NCI-H128 (cell line): Measurements from ENCODE around the gene CLBA1.

Source experiments
- DNase-seq: peaks from one replicate; lab custom pipeline; 2025; ENCODE audit not compliant: unreplicated experiment; lab: John Stamatoyannopoulos, UW

CLBA1 gene

GRCh38 chr14:104968541-104969401 lies 16.8 kb upstream of the CLBA1 start:
- no peak for DNase-seq

DNA sequence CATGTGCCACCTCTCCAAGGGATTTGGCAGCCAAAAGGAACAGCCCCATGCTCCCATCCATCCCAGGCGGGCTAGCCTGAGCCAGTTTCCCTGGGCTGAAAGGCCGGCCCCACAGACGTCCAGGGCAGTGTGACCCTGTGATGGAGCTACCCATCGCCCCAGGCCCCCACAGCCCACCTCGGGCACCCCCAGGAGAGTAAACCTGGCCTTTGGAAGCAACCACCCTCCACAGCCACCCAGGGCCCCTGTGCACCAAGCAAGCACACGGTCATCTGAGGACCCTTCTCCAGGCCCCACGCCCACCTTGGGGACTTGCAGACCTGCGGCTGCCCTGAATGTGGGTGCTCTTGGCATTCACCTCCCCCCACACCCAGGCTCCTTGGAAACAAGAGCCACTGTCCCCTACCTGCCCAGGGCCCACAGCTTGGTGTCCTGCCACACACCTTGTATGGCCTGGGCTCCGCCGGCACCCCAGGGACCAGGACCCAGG lies 15.8 kb upstream of the CLBA1 start:
- no peak for DNase-seq

GRCh38 chr14:104970231-104971068 lies 15.1 kb upstream of the CLBA1 start:
- no peak for DNase-seq

GRCh38 chr14:104971447-104972240 lies 13.9 kb upstream of the CLBA1 start:
- no peak for DNase-seq

- DNase-seq, result peak; percentile 22
Measured at GRCh38 chr14:104972301-104973134, 13.1 kb upstream of the CLBA1 start.

DNA sequence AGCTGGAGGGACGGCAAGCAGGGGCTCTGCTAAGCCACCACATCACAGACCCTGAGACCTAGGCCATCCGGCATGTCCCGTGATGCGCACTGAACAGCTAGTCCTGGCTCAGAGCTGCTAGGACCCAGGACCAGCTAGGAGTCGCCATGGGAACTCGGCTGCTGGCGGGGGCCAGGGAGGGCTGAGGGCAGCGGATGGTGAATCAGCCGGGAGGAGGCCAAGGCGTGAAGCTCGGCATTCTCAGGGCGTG lies 12.5 kb upstream of the CLBA1 start:
- no peak for DNase-seq

DNA sequence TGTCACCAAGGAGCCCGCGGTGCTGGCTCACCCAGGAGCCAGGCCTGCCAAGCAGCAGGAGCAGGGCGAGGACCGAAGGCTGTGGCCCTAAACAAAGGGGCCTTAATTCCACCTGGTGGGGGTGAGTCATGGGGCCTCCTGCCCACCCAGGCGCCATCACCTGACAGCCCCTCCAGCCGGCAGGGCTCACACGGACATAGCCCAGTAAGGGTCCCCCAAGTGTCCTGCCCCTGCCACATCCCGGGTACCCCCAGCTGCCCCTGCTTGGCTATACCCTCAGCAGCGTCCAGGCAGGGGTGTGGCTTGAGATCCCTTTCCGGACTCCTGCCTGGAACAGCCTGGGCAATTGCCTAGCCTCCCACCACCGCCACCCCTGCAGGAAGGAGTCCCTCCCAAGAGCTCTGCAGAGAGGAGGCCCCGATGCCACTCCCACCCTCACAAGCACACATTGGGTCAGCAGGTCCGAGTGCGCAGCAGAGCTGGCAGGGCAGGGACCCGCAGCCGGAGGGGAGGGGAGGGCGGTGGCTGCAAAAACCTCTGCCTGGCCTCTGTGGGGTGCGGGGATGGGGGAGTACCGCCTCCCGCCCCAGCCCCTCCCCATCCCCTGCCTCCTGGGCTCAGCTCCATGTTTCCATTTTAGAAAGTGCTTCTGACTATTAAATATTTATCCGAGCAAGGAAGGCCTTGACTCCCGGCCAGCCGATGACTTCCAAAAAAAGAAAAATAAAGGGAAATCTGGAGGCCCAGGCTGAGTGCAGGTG lies 12.0 kb upstream of the CLBA1 start:
- DNase-seq, result no peak

DNA sequence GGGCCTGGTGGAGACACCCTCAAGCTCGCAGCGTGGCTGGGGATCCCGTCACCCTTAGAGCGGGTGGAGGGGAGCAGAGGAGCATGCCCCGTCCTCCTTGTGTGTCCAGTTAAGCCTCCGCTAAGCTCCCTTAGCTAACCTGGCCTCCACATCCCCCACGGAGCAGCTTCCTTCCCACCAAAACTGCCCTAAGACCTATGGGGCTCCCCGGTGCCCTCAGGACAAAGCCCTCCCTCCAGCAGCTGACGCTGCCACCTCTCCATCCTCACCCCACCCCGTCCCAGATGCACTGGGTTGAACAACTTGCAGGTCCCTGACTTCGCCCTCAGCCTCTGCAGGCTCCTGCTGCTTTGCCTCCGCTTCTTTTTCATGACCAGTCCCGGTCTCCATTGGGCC lies 11.4 kb upstream of the CLBA1 start:
- no peak for DNase-seq

GRCh38 chr14:104974665-104975390 lies 10.8 kb upstream of the CLBA1 start:
- DNase-seq, result no peak

GRCh38 chr14:104975481-104976197 lies 9.9 kb upstream of the CLBA1 start:
- DNase-seq, result no peak

DNA sequence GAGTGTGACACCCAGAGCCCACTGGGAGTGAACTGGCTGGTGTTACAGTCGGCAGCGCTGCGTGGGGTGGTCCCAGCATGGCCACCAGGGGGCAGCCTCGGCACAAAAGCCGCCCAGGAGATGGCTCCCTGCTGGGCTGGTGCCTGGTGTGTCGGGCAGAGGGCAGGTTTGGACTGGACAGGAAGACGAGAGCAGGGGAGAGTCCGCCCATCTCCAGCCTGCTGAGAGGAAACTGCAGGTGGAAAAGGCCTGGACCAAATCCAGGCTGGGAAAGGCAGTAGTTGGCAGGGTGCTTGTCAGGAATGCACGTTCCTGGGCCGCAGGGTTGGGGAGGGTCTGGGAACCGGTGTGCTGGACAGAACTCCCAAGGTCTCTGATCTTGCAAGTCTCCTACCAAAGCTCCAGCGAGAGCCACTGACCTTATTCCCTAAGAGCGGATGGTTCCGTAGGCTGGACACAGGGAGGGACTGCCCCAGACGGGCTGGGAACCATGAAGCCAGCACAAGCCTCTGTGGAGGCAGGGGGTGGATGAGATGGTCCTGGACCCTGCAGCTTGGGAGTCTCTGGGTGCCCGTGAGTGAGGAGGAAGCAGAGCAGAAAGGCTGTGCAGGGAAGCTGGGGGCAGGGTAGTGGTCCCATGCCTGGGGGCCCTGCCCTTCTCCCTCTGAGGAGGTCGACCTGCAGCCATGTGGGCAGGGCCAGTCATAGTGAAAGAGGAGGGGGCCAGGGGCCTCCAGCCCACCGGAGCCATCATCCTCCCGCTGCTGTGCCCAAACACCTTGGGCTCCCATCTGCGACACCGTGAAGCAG lies 9.2 kb upstream of the CLBA1 start:
- DNase-seq, result no peak

DNA sequence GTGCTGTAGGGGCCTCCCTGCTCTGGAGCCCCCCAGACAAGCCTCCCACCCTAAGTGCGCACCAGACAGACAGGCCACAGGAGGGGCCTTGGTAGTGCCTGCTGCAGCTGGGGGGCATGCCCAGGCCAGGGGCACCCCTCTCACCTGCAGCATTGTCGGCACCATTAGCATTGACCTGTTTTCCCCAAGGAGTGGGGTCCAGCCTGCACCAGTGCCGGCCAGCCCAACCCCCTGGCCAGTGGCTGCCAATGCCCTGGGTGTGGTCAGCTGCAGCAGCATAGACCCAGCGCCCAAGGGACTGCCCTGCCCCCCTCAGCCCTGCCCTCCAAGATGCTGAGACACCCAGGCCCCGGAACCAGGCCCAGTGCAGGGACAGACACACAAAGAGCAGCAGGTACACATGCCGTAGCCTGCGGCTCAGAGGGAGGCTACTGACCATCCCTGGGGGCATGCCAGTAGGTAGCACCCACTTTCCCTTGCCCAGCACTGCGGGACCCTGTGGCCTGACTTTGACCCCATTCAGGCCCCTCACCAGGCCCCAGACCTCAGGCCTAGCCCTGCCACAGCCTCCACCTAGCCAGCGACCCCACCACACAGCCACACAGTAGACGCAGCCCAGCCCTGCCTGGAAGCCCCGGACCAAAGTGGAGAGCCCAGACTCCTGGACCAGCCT lies 8.4 kb upstream of the CLBA1 start:
- no peak for DNase-seq

GRCh38 chr14:104977681-104978653 lies 7.6 kb upstream of the CLBA1 start, which contains the start of gene AHNAK2:
TSS of gene AHNAK2 (minus strand) at chr14:104978374. CDS start at chr14:104978237, 137 bp downstream.
- peak; percentile 26 for DNase-seq

GRCh38 chr14:104978746-104979691 lies 6.6 kb upstream of the CLBA1 start:
- DNase-seq, result no peak
